Mammary microvascular endothelial cell (primary cell): Measurements from ENCODE around the gene NKX2-8. TPM values are rescaled to one million over a fixed set of nuclear protein-coding genes. Genes with fewer than 3 reads are reported as not detected.

Experiments
- total RNA-seq: library from RNA; depleted of rRNA; stranded (reverse); fragments of >200 nt; gene quantifications from 2 replicates; pipeline ENCODE4 v1.2.3, GENCODE V29; 2015

The NKX2-8 gene
- not detected in 2 replicates for total RNA-seq

DNA sequence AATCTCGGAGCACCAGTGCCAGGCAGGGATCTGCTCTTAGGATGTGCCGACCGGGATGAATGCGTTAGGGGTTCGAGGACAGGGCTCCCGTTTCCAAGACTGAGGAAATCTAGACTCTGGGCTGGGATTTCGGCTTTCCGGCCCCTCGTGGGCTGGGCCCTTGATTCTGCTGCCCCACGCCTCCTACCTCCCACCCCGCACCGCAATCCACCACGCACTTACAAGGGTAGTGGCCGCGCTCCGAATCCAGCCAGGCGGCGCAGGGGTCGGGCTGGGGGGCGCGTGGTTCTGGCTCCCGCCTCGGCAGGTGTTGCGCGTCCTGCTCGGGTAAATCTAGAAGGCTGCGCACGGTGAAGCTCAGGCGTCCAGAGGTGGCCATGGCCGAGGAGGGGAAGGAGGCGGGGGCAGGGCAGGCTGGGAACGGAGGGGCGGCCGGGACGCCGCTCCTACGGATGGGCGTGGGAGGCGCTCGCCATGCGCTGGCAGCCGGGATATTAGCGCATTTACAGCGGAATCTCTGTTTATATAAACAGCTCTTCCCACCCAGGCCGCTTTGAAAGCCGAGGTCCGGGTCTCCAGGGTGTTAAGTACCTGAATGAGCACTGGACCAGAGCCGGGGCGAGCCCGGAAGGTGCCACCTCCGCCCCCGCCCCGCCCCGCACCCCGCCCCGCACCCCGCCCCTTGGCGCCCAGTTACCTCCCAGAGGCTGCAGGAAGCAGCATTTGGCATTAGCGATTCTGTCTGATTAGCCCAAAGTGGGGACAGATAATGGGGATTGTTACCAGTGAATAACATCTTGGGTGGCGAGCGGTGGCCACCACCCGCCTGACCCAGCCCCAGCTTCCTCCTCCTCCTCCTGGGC is at the start of gene NKX2-8:
NKX2-8 (minus strand) TSS at position 604 of the 863 bp plus-strand sequence; CDS start at position 379, 225 bp downstream.

Other genes with a start within 250 kb of the NKX2-8 start
- gene NKX2-1, start 62.4 kb downstream of the NKX2-8 start, total RNA-seq, result not detected in 2 replicates
- gene PAX9, start 79.2 kb upstream of the NKX2-8 start, total RNA-seq, result not detected in 2 replicates